Hepatocyte (in vitro differentiated cells): ENCODE measurements around the gene BAMBI. TPM values are rescaled to one million over a fixed set of nuclear protein-coding genes. Genes with fewer than 3 reads are reported as not detected.
"Not testable (repeated sequence)": the region's sequence is repeated elsewhere in the genome, so short reads cannot be mapped to it uniquely, and the experiment has no call there.

Experiments used
- DNase-seq: peaks from one replicate; pipeline ENCODE4 v3.0.0-alpha.2; 2016; ENCODE audit warnings: low spot score
- H2AFZ ChIP-seq: fragments of 200-600 bp; sonication (generic); 2 replicates; pipeline ENCODE4 v1.6.0; 2016; ENCODE audit warnings: antibody characterized with exemption, mild to moderate bottlenecking
- H3K27ac ChIP-seq: fragments of 200-600 bp; sonication (generic); 2 replicates; pipeline ENCODE4 v1.5.1; 2016; ENCODE audit warnings: mild to moderate bottlenecking
- H3K27me3 ChIP-seq: fragments of 200-600 bp; sonication (generic); 2 replicates; pipeline ENCODE4 v1.6.1; 2016
- H3K36me3 ChIP-seq: fragments of 200-600 bp; sonication (generic); replicated peaks from 2 replicates; pipeline ENCODE4 v1.5.1; 2016; ENCODE audit warnings: low read depth; ENCODE audit not compliant: insufficient read depth
- H3K4me1 ChIP-seq: fragments of 200-600 bp; sonication (generic); 2 replicates; pipeline ENCODE4 v1.5.1; 2016; ENCODE audit warnings: mild to moderate bottlenecking, moderate library complexity; ENCODE audit not compliant: insufficient read depth
- H3K4me2 ChIP-seq: fragments of 200-600 bp; sonication (generic); 2 replicates; pipeline ENCODE4 v1.6.0; 2016
- H3K4me3 ChIP-seq: fragments of 200-600 bp; sonication (generic); 2 replicates; pipeline ENCODE4 v1.5.1; 2016; ENCODE audit warnings: mild to moderate bottlenecking
- H3K79me2 ChIP-seq: fragments of 200-600 bp; sonication (generic); 2 replicates; pipeline ENCODE4 v1.6.0; 2017; ENCODE audit warnings: mild to moderate bottlenecking
- H3K9me2 ChIP-seq: fragments of 200-600 bp; sonication (generic); replicated peaks from 2 replicates; pipeline ENCODE4 v1.6.0; 2017; ENCODE audit warnings: mild to moderate bottlenecking; ENCODE audit not compliant: insufficient read depth
- H3K9me3 ChIP-seq: fragments of 200-600 bp; sonication (generic); 2 replicates; pipeline ENCODE4 v1.5.1; 2016; ENCODE audit warnings: low read depth, mild to moderate bottlenecking
- H4K20me1 ChIP-seq: fragments of 200-600 bp; sonication (generic); 2 replicates; pipeline ENCODE4 v1.6.0; 2016; ENCODE audit warnings: mild to moderate bottlenecking; ENCODE audit not compliant: insufficient read depth, poor library complexity, severe bottlenecking
- EZH2 ChIP-seq: fragments of 200-600 bp; sonication (generic); IDR thresholded peaks from 2 replicates; pipeline ENCODE4 v1.6.1; 2016; ENCODE audit warnings: antibody characterized with exemption, mild to moderate bottlenecking, borderline replicate concordance
- EZH2phosphoT487 ChIP-seq: fragments of 200-600 bp; sonication (generic); IDR thresholded peaks from one replicate; pipeline ENCODE4 v1.6.1; 2018; ENCODE audit warnings: antibody characterized with exemption, mild to moderate bottlenecking, low read depth, moderate library complexity; ENCODE audit not compliant: unreplicated experiment, severe bottlenecking
- WGBS: methylation state at CpG from one replicate; pipeline ENCODE4 v1.1.6; 2016; ENCODE audit warnings: low lambda C conversion rate; ENCODE audit errors: missing lambda C conversion rate; 5-methylcytosine and 5-hydroxymethylcytosine counted together
- polyA plus RNA-seq: library from polyadenylated mRNA; unstranded; fragments of >200 nt; fragmentation: Nextera tagmentation; extraction: Ambion mirVana; gene quantifications from 2 replicates; pipeline ENCODE4 v1.2.1, GENCODE V29; 2016
- total RNA-seq: library from RNA; depleted of rRNA; stranded (reverse); fragments of >200 nt; gene quantifications from 2 replicates; pipeline ENCODE4 v1.2.3, GENCODE V29; 2014
- TF ChIP-seq, protein P1 (sequence below): fragments of 200-600 bp; sonication (generic); IDR thresholded peaks from 2 replicates; pipeline ENCODE4 v1.5.1; 2016; ENCODE audit warnings: antibody characterized with exemption, mild to moderate bottlenecking; ENCODE audit not compliant: poor library complexity

Gene BAMBI
- total and polyA plus RNA-seq, 2 experiments from 2014 or later = 116 to 148 TPM

DNA sequence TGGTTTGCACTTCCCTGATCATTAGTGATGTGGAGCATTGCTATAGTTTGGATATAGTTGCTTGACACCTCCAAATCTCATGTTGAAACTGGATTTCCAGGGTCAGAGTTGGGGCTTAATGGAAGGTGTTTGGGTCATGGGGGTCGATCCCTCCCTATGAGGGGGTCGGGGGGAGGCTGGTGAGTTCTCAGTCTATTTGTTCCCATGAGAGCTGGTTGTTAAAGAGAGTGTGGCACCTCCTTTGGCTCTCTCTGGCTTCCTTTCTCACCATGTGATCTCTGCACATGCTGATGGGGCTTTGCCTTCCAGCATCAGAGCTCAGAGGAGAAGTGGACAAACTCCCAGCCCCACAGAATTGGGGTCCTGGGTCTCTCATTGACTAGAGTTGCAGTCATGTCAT is 36.8 kb upstream of the BAMBI start:
- 87% methylated on average over 2 of the region's 2 CpGs for WGBS
- H3K27me3 ChIP-seq = no peaks in the 10 kb centered on the region
- DNase-seq = no peak
- H3K4me1 ChIP-seq = no peaks in the 10 kb centered on the region
- TF ChIP-seq, protein P1, sequence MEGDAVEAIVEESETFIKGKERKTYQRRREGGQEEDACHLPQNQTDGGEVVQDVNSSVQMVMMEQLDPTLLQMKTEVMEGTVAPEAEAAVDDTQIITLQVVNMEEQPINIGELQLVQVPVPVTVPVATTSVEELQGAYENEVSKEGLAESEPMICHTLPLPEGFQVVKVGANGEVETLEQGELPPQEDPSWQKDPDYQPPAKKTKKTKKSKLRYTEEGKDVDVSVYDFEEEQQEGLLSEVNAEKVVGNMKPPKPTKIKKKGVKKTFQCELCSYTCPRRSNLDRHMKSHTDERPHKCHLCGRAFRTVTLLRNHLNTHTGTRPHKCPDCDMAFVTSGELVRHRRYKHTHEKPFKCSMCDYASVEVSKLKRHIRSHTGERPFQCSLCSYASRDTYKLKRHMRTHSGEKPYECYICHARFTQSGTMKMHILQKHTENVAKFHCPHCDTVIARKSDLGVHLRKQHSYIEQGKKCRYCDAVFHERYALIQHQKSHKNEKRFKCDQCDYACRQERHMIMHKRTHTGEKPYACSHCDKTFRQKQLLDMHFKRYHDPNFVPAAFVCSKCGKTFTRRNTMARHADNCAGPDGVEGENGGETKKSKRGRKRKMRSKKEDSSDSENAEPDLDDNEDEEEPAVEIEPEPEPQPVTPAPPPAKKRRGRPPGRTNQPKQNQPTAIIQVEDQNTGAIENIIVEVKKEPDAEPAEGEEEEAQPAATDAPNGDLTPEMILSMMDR = no peak
- TF ChIP-seq EZH2phosphoT487 (no peak), EZH2 (no peak)
- H3K4me2 ChIP-seq = no peak overlapping the region
- H3K9me2 ChIP-seq = no peaks in the 10 kb centered on the region
- H3K27ac ChIP-seq = no peak overlapping the region
- H3K9me3 ChIP-seq = no peaks in the 10 kb centered on the region
- no peak overlapping the region for H2AFZ ChIP-seq
- no peaks in the 10 kb centered on the region for H3K36me3 ChIP-seq
- H3K4me3 ChIP-seq = no peak overlapping the region
- H4K20me1 ChIP-seq = no peaks in the 10 kb centered on the region
- no peaks in the 10 kb centered on the region for H3K79me2 ChIP-seq

DNA sequence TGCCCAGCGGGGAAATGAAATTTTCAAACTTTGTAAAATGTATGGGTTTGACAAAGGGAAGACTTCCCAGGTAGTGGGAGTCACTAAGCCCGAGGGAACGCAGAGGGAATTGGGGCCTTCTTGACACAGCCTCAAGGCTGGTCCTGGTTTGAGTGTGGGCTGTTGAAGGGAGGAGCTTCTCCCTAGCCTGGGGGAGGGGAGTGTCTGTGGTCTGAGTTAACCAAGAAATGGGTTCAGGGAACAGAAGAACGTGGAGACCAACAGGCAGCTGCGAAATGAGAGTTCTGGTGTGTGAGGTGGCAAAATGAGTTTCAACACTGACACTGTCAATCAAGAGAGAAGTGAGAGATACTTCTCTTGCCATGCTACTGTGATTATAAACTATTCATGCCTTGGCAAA is 32.7 kb upstream of the BAMBI start:
- WGBS = 80% methylated on average over 5 of the region's 5 CpGs
- Histone ChIP-seq H3K9me3 (no peaks in the 10 kb centered on the region), H3K79me2 (no peaks in the 10 kb centered on the region), H3K27me3 (no peaks in the 10 kb centered on the region), H3K4me2 (no peak overlapping the region), H3K4me3 (no peak overlapping the region), H3K27ac (no peak overlapping the region), H2AFZ (no peak overlapping the region), H4K20me1 (no peaks in the 10 kb centered on the region), H3K4me1 (no peaks in the 10 kb centered on the region), H3K9me2 (no peaks in the 10 kb centered on the region), H3K36me3 (no peaks in the 10 kb centered on the region)
- no peak for TF ChIP-seq EZH2phosphoT487
- TF ChIP-seq, protein P1 = no peak
- DNase-seq = no peak

DNA sequence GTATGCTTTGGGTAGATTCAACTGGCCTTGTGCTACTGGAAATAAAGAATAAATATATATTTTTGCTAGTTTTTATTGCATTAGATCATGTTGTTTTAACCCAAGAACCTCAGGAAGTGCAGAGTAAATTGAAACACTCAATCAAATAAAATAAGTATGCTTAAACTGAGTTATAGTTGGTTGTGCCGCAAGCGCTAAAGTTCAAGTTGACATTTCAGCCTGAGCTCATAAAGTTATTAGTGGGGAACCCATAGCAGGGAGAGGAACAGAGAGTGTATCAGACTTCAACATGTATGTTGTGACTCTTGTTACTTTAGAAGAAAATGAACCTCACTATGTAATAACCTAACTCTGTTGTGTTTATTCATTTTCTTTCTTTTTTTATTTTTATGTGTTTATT is 25.2 kb upstream of the BAMBI start:
- Histone ChIP-seq H3K4me1 (peaks cover 6% of the 10 kb centered on the region), H3K79me2 (no peaks in the 10 kb centered on the region), H4K20me1 (no peaks in the 10 kb centered on the region), H3K4me2 (no peak overlapping the region), H3K9me3 (no peaks in the 10 kb centered on the region), H3K36me3 (no peaks in the 10 kb centered on the region), H3K9me2 (no peaks in the 10 kb centered on the region), H3K27ac (no peak overlapping the region), H3K27me3 (no peaks in the 10 kb centered on the region), H3K4me3 (no peak overlapping the region), H2AFZ (no peak overlapping the region)
- TF ChIP-seq EZH2 (no peak), EZH2phosphoT487 (no peak)
- TF ChIP-seq, protein P1 = no peak
- no peak for DNase-seq
- 39% methylated on average over 2 of the region's 2 CpGs for WGBS

DNA sequence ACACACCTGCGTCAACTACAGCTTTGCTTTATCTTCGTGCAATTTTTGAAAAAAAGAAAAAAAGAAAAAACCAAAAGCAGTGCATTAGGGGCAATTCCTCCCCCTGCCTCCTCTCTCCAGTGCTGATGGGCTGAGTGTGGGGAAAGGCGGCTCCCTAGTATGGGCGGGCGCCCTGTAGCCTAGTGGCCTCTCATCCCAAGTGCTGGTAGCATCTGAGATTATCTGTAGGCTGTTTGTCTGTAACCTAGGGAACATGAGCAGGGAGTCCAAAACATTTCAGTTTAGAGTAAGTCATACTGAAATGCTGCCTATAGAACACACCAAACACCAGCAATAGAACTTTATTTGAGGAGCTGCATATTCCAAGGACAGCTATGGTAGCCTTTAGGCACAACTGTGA is 24.6 kb upstream of the BAMBI start:
- H3K4me2 ChIP-seq = no peak overlapping the region
- no peak for TF ChIP-seq EZH2
- no peak for TF ChIP-seq EZH2phosphoT487
- TF ChIP-seq, protein P1 = no peak
- DNase-seq = no peak

GRCh38 chr10:28658824-28659223 is 18.5 kb upstream of the BAMBI start:
- not testable (repeated sequence) for H3K4me1 ChIP-seq, H3K79me2 ChIP-seq, H2AFZ ChIP-seq, H3K36me3 ChIP-seq, H3K9me3 ChIP-seq, H3K4me2 ChIP-seq, H3K27me3 ChIP-seq, H3K27ac ChIP-seq, H4K20me1 ChIP-seq, H3K4me3 ChIP-seq, DNase-seq, H3K9me2 ChIP-seq
- WGBS = 75% methylated on average over 7 of the region's 7 CpGs

More for the DNA sequence above, 24.6 kb upstream of the BAMBI start:
- no peaks in the 10 kb centered on the region for H3K9me2 ChIP-seq
- H2AFZ ChIP-seq = no peak overlapping the region
- H3K9me3 ChIP-seq = no peaks in the 10 kb centered on the region
- H4K20me1 ChIP-seq = no peaks in the 10 kb centered on the region
- peaks cover 6% of the 10 kb centered on the region for H3K4me1 ChIP-seq
- no peaks in the 10 kb centered on the region for H3K79me2 ChIP-seq
- WGBS = 94% methylated on average over 5 of the region's 5 CpGs
- H3K36me3 ChIP-seq = no peaks in the 10 kb centered on the region
- no peak overlapping the region for H3K27ac ChIP-seq
- no peaks in the 10 kb centered on the region for H3K27me3 ChIP-seq
- no peak overlapping the region for H3K4me3 ChIP-seq
